GM18519 (cell line): ENCODE results near the gene C11orf42.

ENCODE experiments used
- ATAC-seq: cut with Tn5 transposase; IDR thresholded peaks from one replicate; pipeline ENCODE4 v1.9.1; 2021; ENCODE audit warnings: mild to moderate bottlenecking, moderate library complexity; ENCODE audit not compliant: unreplicated experiment, low FRiP score

The C11orf42 gene

GRCh38 chr11:6251990-6252473 lies 46.7 kb downstream of the C11orf42 start:
- ATAC-seq: no peak

GRCh38 chr11:6253197-6253596 lies 47.8 kb downstream of the C11orf42 start:
- ATAC-seq: peak; percentile 73

GRCh38 chr11:6258141-6258540 lies 52.8 kb downstream of the C11orf42 start:
- no peak for ATAC-seq

GRCh38 chr11:6258571-6259081 lies 53.3 kb downstream of the C11orf42 start:
- ATAC-seq: no peak

- ATAC-seq: no peak
These were observed 54.9 kb downstream of the C11orf42 start for GRCh38 chr11:6260207-6260726.
